Neural cell (in vitro differentiated cells): ENCODE measurements around the gene ST6GALNAC1.

ENCODE experiments used
- EP300 ChIP-seq: fragments of 450-650 bp; conservative IDR thresholded peaks from 2 replicates; pipeline ENCODE4 v1.6.1; 2014; ENCODE audit warnings: antibody characterized with exemption, mild to moderate bottlenecking, moderate library complexity; ENCODE audit not compliant: poor library complexity, severe bottlenecking
- TF ChIP-seq, protein P1 (sequence below): fragments of 450-650 bp; IDR thresholded peaks from 2 replicates; pipeline ENCODE4 v1.5.1; 2014; ENCODE audit warnings: antibody characterized with exemption, mild to moderate bottlenecking, moderate library complexity; ENCODE audit not compliant: poor library complexity, severe bottlenecking

DNA sequence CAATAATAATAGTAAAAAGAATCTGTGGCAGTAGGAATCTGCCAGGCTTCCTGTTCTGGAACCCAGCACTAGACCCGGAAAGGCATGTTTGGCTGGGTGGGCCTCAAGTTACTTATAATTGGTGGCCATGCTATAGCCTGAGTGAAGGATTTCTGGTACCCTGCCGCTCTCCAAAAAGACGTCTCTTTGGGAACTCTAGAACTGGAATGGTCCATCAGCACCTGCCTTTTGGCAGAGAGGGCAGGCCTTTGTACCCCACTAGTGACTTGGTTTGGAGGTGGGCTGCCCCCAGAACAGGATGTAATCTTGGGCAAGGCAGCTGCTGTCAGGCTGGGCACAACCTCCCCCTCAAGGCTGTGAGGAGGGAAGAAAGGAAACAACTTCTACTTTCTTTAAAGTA lies 29.3 kb upstream of the ST6GALNAC1 start:
- TF ChIP-seq, protein P1, sequence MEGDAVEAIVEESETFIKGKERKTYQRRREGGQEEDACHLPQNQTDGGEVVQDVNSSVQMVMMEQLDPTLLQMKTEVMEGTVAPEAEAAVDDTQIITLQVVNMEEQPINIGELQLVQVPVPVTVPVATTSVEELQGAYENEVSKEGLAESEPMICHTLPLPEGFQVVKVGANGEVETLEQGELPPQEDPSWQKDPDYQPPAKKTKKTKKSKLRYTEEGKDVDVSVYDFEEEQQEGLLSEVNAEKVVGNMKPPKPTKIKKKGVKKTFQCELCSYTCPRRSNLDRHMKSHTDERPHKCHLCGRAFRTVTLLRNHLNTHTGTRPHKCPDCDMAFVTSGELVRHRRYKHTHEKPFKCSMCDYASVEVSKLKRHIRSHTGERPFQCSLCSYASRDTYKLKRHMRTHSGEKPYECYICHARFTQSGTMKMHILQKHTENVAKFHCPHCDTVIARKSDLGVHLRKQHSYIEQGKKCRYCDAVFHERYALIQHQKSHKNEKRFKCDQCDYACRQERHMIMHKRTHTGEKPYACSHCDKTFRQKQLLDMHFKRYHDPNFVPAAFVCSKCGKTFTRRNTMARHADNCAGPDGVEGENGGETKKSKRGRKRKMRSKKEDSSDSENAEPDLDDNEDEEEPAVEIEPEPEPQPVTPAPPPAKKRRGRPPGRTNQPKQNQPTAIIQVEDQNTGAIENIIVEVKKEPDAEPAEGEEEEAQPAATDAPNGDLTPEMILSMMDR, result no peak
- TF ChIP-seq EP300, result no peak
